ENCODE data around the gene STAM. TPM values are rescaled to one million over a fixed set of nuclear protein-coding genes. Genes with fewer than 3 reads are reported as not detected.

The STAM gene
- total and polyA plus RNA-seq, 2 donors from 2014 or later: 10.3 to 26.1 TPM

- intact Hi-C loops (cut with DNase I): no loop called here
- peaks cover 0 to 10% (median 3%) of the 10 kb centered on the region in 3 donors for H3K36me3 ChIP-seq (ENCODE audit: control insufficient read depth in 2 of 3, insufficient read depth in 3 of 3, low read length in 3 of 3)
- no peak overlapping the region for H3K27ac ChIP-seq (ENCODE audit: low read depth in 2 of 2, low read length in 2 of 2)
- TF ChIP-seq CTCF (IDR thresholded peaks at IDR 0.05; ENCODE audit: borderline replicate concordance, extremely low read depth, insufficient read depth): no peak
- no peak overlapping the region for H3K9ac ChIP-seq (ENCODE audit: low read length in 3 of 3)
- no peaks in the 10 kb centered on the region for H3K27me3 ChIP-seq (ENCODE audit: control insufficient read depth, insufficient read depth, low read length)
- H3K4me3 ChIP-seq (ENCODE audit: low read length in 3 of 3): no peak overlapping the region
- H3K4me1 ChIP-seq (ENCODE audit: control insufficient read depth in 2 of 3, insufficient read depth in 2 of 3, low read depth in 1 of 3, low read length in 3 of 3): no peaks in the 10 kb centered on the region
- no peaks in the 10 kb centered on the region for H3K9me3 ChIP-seq (ENCODE audit: control insufficient read depth in 2 of 3, insufficient read depth in 1 of 3, low read length in 3 of 3)
- DNase-seq: no peak
- FAIRE-seq: no peak
These were observed 49.1 kb downstream of the STAM start for GRCh38 chr10:17693009-17693408.

- Histone ChIP-seq H3K27ac (ENCODE audit: low read depth in 2 of 2, low read length in 2 of 2) (no peak overlapping the region), H3K4me1 (ENCODE audit: control insufficient read depth in 2 of 3, insufficient read depth in 2 of 3, low read depth in 1 of 3, low read length in 3 of 3) (no peaks in the 10 kb centered on the region), H3K9ac (ENCODE audit: low read length in 3 of 3) (no peak overlapping the region), H3K9me3 (ENCODE audit: control insufficient read depth in 2 of 3, insufficient read depth in 1 of 3, low read length in 3 of 3) (no peaks in the 10 kb centered on the region), H3K4me3 (ENCODE audit: low read length in 3 of 3) (no peak overlapping the region), H3K27me3 (ENCODE audit: control insufficient read depth, insufficient read depth, low read length) (no peaks in the 10 kb centered on the region), H3K36me3 (ENCODE audit: control insufficient read depth in 2 of 3, insufficient read depth in 3 of 3, low read length in 3 of 3) (peaks cover 0 to 3% (median under 1%) of the 10 kb centered on the region in 3 donors)
- DNase-seq: no peak
- no peak for FAIRE-seq
- intact Hi-C loops (cut with DNase I): no loop called here
- TF ChIP-seq CTCF (IDR thresholded peaks at IDR 0.05; ENCODE audit: borderline replicate concordance, extremely low read depth, insufficient read depth): no peak
These were observed 54.7 kb downstream of the STAM start for GRCh38 chr10:17698696-17699095.

- peaks cover 0 to 4% (median 0%) of the 10 kb centered on the region in 3 donors for H3K36me3 ChIP-seq (ENCODE audit: control insufficient read depth in 2 of 3, insufficient read depth in 3 of 3, low read length in 3 of 3)
- intact Hi-C loops (cut with DNase I): no loop called here
- FAIRE-seq: no peak
- TF ChIP-seq CTCF (IDR thresholded peaks at IDR 0.05; ENCODE audit: borderline replicate concordance, extremely low read depth, insufficient read depth): no peak
- H3K4me1 ChIP-seq (ENCODE audit: control insufficient read depth in 2 of 3, insufficient read depth in 2 of 3, low read depth in 1 of 3, low read length in 3 of 3): no peaks in the 10 kb centered on the region
- H3K4me3 ChIP-seq (ENCODE audit: low read length in 3 of 3): no peak overlapping the region
- H3K9me3 ChIP-seq (ENCODE audit: control insufficient read depth in 2 of 3, insufficient read depth in 1 of 3, low read length in 3 of 3): no peaks in the 10 kb centered on the region
- H3K27ac ChIP-seq (ENCODE audit: low read depth in 2 of 2, low read length in 2 of 2): no peak overlapping the region
- H3K9ac ChIP-seq (ENCODE audit: low read length in 3 of 3): no peak overlapping the region
- no peak for DNase-seq
- no peaks in the 10 kb centered on the region for H3K27me3 ChIP-seq (ENCODE audit: control insufficient read depth, insufficient read depth, low read length)
These were observed 57.4 kb downstream of the STAM start for GRCh38 chr10:17701301-17701700.

GRCh38 chr10:17703706-17704105, 59.8 kb downstream of the STAM start:
- no peak for FAIRE-seq
- no peak overlapping the region for H3K4me3 ChIP-seq (ENCODE audit: low read length in 3 of 3)
- no peak overlapping the region for H3K9ac ChIP-seq (ENCODE audit: low read length in 3 of 3)
- H3K9me3 ChIP-seq (ENCODE audit: control insufficient read depth in 2 of 3, insufficient read depth in 1 of 3, low read length in 3 of 3): no peaks in the 10 kb centered on the region
- H3K36me3 ChIP-seq (ENCODE audit: control insufficient read depth in 2 of 3, insufficient read depth in 3 of 3, low read length in 3 of 3): peaks cover 0 to 4% (median 2%) of the 10 kb centered on the region in 3 donors
- H3K4me1 ChIP-seq (ENCODE audit: control insufficient read depth in 2 of 3, insufficient read depth in 2 of 3, low read depth in 1 of 3, low read length in 3 of 3): no peaks in the 10 kb centered on the region
- intact Hi-C loops (cut with DNase I): no loop called here
- TF ChIP-seq CTCF (IDR thresholded peaks at IDR 0.05; ENCODE audit: borderline replicate concordance, extremely low read depth, insufficient read depth): no peak
- no peak for DNase-seq
- H3K27me3 ChIP-seq (ENCODE audit: control insufficient read depth, insufficient read depth, low read length): no peaks in the 10 kb centered on the region
- no peak overlapping the region for H3K27ac ChIP-seq (ENCODE audit: low read depth in 2 of 2, low read length in 2 of 2)

All from kidney (tissue), 14 donors.